MCF 10A (cell line): ENCODE results near the gene KY. TPM values are rescaled to one million over a fixed set of nuclear protein-coding genes. Genes with fewer than 3 reads are reported as not detected.

Source experiments
- BruUV-seq: library from RNA; stranded (reverse); fragments of 400-500 nt; replicated peaks from 2 replicates; lab custom pipeline; 2021; lab: Mats Ljungman, UMichigan
- CTCF ChIA-PET: fragments of 300-600 bp; sonication (Branson Sonifier 250); formaldehyde crosslinking; extraction: SDS; loops from one replicate; lab custom pipeline; 2021; ENCODE audit warnings: antibody characterized with exemption, inconsistent platforms; lab: Yijun Ruan, JAX
- POLR2A ChIA-PET: fragments of 300-600, 350-650 bp; sonication (Branson Sonifier 250); formaldehyde crosslinking; extraction: SDS; loops from one replicate; lab custom pipeline; 2020; ENCODE audit warnings: antibody characterized with exemption, inconsistent platforms; lab: Yijun Ruan, JAX
- DNase-seq: peaks from one replicate; pipeline ENCODE4 v3.0.0-alpha.2; 2018; ENCODE audit not compliant: unreplicated experiment
- H3K27ac Mint-ChIP-seq: one replicate; pipeline ENCODE4 v1.8.0; 2022; ENCODE audit warnings: mild to moderate bottlenecking, low read depth, mixed read lengths; ENCODE audit not compliant: unreplicated experiment
- H3K27me3 Mint-ChIP-seq: one replicate; pipeline ENCODE4 v1.8.0; 2022; ENCODE audit warnings: mixed read lengths; ENCODE audit not compliant: insufficient read depth, unreplicated experiment
- H3K36me3 Mint-ChIP-seq: one replicate; pipeline ENCODE4 v1.8.0; 2022; ENCODE audit warnings: mild to moderate bottlenecking, moderate library complexity, mixed read lengths; ENCODE audit not compliant: insufficient read depth, unreplicated experiment
- H3K4me1 Mint-ChIP-seq: one replicate; pipeline ENCODE4 v1.8.0; 2022; ENCODE audit warnings: mixed read lengths; ENCODE audit not compliant: insufficient read depth, unreplicated experiment
- H3K4me3 Mint-ChIP-seq: one replicate; pipeline ENCODE4 v1.8.0; 2022; ENCODE audit warnings: mild to moderate bottlenecking, moderate library complexity, mixed read lengths; ENCODE audit not compliant: unreplicated experiment
- H3K9me3 Mint-ChIP-seq: one replicate; pipeline ENCODE4 v1.8.0; 2022; ENCODE audit warnings: mixed read lengths; ENCODE audit not compliant: unreplicated experiment
- CTCF ChIP-seq: fragments of 200-600 bp; IDR thresholded peaks from one replicate; pipeline ENCODE4 v1.8.0; 2022; ENCODE audit warnings: antibody characterized with exemption, mild to moderate bottlenecking; ENCODE audit not compliant: unreplicated experiment
- intact Hi-C: fragments of 100-400 bp; cut with micrococcal nuclease; formaldehyde crosslinking; loops from 2 replicates; pipeline ENCODE4 v1.14.1; 2022
- total RNA-seq: library from RNA; stranded (reverse); gene quantifications from 2 replicates; pipeline ENCODE4 v1.2.3, GENCODE V29; 2022

The KY gene
- total RNA-seq, 1 experiment from 2014 or later: not detected

DNA sequence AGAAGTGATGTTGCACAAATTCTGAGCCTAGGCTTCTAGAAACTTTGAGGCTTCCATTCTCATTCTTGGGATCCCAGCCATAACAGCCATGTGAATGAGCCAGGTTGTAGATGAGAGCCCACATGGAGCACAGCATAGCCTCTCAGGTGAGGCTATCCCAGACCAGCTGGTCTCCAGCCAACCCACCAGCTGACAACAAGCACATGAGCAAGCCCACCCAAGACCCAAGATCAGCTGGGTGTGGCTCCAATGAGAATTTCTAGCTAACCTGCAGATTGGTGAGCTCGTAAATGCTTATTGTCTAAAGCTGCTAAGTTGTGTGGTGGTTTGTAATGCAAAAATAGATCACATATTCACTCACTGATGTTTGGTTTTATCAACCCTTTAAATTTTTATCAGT is 14.4 kb downstream of the KY start:
- no peaks in the 10 kb centered on the region for H3K36me3 Mint-ChIP-seq
- ChIA-PET CTCF (interaction anchor here (0.5 kb wide), 1 partner anchor 1077 kb away, joined by 3 read pairs; no protein-coding TSS in a partner anchor), POLR2A (no interaction called here)
- H3K4me3 Mint-ChIP-seq: no peak overlapping the region
- DNase-seq: no peak
- intact Hi-C loops: no loop called here
- H3K4me1 Mint-ChIP-seq: no peaks in the 10 kb centered on the region
- H3K27me3 Mint-ChIP-seq: peaks cover 28% of the 10 kb centered on the region
- H3K9me3 Mint-ChIP-seq: peaks cover 14% of the 10 kb centered on the region
- no peak overlapping the region for H3K27ac Mint-ChIP-seq
- no TSS peak for BruUV-seq
- TF ChIP-seq CTCF: no peak

DNA sequence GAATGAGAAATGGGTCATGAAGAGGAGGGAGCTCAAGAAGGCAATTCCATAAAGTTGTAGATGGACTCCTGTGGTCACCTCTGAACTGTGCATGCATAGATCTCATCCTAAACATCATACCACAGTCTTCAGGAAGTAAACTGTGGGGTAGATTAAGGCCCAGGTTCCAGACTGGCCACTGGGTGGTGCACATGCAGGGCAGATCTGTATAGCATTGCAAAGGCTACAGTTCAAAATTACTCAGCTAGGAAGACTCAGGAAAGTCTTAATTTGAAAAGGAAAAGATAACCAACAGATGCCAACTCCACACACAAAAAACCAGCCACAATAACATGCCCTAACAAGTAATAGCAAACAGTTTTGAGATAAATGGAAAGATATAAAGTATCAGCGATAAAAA is 20.3 kb downstream of the KY start:
- BruUV-seq: no TSS peak

DNA sequence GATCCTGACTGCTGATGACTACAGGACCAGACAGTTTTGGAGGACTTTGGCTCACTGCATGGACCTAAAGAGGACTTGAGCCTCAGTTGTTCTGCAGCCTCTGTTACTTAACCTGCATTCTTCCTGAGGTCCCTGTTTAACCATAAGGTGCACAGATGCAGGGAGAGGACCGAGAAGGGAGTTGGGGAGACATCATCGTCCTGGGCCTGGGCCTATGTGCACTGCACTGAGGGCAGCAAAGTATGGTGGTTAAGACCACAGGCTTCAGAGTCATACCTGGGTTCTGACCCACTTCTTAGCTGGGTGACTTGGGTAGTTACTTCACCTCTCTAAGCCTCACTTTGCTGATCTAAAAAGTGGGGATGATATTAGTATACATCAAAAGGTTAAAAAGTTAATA is 21.9 kb downstream of the KY start:
- no peak for DNase-seq
- H3K4me1 Mint-ChIP-seq: no peaks in the 10 kb centered on the region
- ChIA-PET CTCF (interaction anchor here (0.7 kb wide), 1 partner anchor 46 kb away, joined by 3 read pairs; no protein-coding TSS in a partner anchor), POLR2A (interaction anchor here (0.7 kb wide), 1 partner anchor 23 kb away, joined by 3 read pairs; no protein-coding TSS in a partner anchor)
- H3K4me3 Mint-ChIP-seq: no peak overlapping the region
- intact Hi-C loops: no loop called here
- H3K27ac Mint-ChIP-seq: no peak overlapping the region
- H3K36me3 Mint-ChIP-seq: no peaks in the 10 kb centered on the region
- H3K9me3 Mint-ChIP-seq: peaks cover 26% of the 10 kb centered on the region
- peaks cover 22% of the 10 kb centered on the region for H3K27me3 Mint-ChIP-seq
- TF ChIP-seq CTCF: no peak
- no TSS peak for BruUV-seq

More for the DNA sequence above, 20.3 kb downstream of the KY start:
- CTCF ChIA-PET: no interaction called here
- TF ChIP-seq CTCF: no peak
- intact Hi-C loops: no loop called here
- no peak overlapping the region for H3K27ac Mint-ChIP-seq
- POLR2A ChIA-PET: no interaction called here
- H3K9me3 Mint-ChIP-seq: peaks cover 26% of the 10 kb centered on the region
- no peak overlapping the region for H3K4me3 Mint-ChIP-seq
- H3K4me1 Mint-ChIP-seq: no peaks in the 10 kb centered on the region
- no peaks in the 10 kb centered on the region for H3K36me3 Mint-ChIP-seq
- peaks cover 30% of the 10 kb centered on the region for H3K27me3 Mint-ChIP-seq
- no peak for DNase-seq

GRCh38 chr3:134627831-134628230 is 23.0 kb downstream of the KY start:
- no peak overlapping the region for H3K4me3 Mint-ChIP-seq
- no peak for TF ChIP-seq CTCF
- peaks cover 26% of the 10 kb centered on the region for H3K9me3 Mint-ChIP-seq
- ChIA-PET POLR2A (no interaction called here), CTCF (no interaction called here)
- intact Hi-C loops: no loop called here
- no peaks in the 10 kb centered on the region for H3K36me3 Mint-ChIP-seq
- peaks cover 16% of the 10 kb centered on the region for H3K27me3 Mint-ChIP-seq
- DNase-seq: no peak
- no peaks in the 10 kb centered on the region for H3K4me1 Mint-ChIP-seq
- no TSS peak for BruUV-seq
- no peak overlapping the region for H3K27ac Mint-ChIP-seq
